Epithelial cell of proximal tubule (primary cell): ENCODE results near the gene RHOXF2B. TPM values are rescaled to one million over a fixed set of nuclear protein-coding genes. Genes with fewer than 3 reads are reported as not detected.

Experiments
- DNase-seq: peaks from one replicate; pipeline ENCODE4 v3.0.0-alpha.2; 2011; ENCODE audit warnings: low read depth
- H3K4me3 ChIP-seq: 2 replicates; pipeline ENCODE4 v1.5.1; 2011; ENCODE audit warnings: low read depth, mild to moderate bottlenecking, low read length
- total RNA-seq: library from RNA; depleted of rRNA; stranded (reverse); fragments of >200 nt; gene quantifications from 2 replicates; pipeline ENCODE4 v1.2.3, GENCODE V29; 2015
- TF ChIP-seq, protein P1 (sequence below): conservative IDR thresholded peaks from 2 replicates; pipeline ENCODE4 v1.5.1; 2012; ENCODE audit warnings: low read depth, mild to moderate bottlenecking, low read length

The RHOXF2B gene
- total RNA-seq, 1 donor from 2014 or later = not detected

DNA sequence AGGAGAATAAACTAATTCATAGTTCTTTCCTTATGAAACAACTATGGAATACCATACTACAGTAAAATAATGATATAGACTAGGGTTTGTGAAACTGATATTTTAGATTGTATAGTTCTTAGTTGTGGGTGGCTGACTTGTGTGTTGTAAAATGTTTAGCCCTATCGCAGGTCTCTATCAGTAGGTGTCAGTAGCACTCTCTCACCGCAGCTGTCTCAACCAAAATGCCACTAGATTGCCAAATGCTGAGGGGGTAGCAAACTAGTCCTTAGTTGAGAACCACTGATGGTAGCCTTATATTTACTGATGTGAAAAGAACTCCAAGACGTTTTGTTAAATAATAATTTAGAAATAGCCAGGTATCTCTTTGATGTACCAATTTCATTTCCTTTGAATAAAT is 48.1 kb downstream of the RHOXF2B start:
- TF ChIP-seq, protein P1, sequence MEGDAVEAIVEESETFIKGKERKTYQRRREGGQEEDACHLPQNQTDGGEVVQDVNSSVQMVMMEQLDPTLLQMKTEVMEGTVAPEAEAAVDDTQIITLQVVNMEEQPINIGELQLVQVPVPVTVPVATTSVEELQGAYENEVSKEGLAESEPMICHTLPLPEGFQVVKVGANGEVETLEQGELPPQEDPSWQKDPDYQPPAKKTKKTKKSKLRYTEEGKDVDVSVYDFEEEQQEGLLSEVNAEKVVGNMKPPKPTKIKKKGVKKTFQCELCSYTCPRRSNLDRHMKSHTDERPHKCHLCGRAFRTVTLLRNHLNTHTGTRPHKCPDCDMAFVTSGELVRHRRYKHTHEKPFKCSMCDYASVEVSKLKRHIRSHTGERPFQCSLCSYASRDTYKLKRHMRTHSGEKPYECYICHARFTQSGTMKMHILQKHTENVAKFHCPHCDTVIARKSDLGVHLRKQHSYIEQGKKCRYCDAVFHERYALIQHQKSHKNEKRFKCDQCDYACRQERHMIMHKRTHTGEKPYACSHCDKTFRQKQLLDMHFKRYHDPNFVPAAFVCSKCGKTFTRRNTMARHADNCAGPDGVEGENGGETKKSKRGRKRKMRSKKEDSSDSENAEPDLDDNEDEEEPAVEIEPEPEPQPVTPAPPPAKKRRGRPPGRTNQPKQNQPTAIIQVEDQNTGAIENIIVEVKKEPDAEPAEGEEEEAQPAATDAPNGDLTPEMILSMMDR = peak; percentile 14
- no peak for DNase-seq
- no peak overlapping the region for H3K4me3 ChIP-seq

DNA sequence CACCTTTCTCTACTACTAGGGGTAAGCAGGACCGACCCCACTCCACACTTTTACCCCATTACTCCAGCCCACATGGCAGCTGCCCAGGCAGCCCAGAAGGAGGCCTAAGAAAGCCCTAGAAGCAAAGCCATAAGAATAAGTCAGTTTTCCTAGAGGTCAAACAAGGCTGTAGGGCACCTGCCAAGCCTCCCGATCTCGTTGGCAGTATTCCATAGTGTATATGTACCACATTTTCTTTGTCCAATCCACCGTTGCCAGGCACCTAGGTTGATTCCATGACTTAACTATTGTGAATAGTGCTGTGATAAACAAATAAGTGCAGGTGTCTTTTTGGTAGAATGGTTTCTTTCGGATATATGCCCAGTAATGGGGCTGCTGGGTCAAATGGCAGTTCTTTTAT is 54.2 kb downstream of the RHOXF2B start:
- H3K4me3 ChIP-seq = no peak overlapping the region
- DNase-seq = no peak
- TF ChIP-seq, protein P1 = no peak

DNA sequence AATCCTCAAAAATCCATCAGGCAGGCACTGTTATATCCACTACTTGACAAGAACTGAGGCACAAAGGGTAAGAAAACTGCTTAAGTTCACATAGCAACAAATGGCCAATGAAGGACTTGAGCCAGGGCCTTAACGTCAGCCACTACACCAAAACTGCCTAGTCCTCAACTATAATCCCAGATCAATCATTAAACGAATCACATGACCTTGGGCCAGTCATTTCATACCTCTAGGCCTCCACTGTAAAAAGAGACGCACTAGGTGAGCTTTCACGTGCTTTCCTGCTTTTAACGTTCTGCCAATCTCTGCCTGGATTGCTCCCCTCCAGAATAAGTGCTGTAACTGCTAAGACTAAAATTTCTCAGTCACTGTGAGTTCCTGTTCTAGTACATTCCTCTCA is 54.7 kb downstream of the RHOXF2B start:
- TF ChIP-seq, protein P1 = no peak
- no peak for DNase-seq
- no peak overlapping the region for H3K4me3 ChIP-seq

Other genes with a start within 250 kb of the RHOXF2B start
- 4.6 and 4.8 TPM in 2 replicates for gene UPF3B, start 224.7 kb downstream of the RHOXF2B start, total RNA-seq
- 7.5 and 15.6 TPM in 2 replicates for gene RNF113A, start 206.0 kb downstream of the RHOXF2B start, total RNA-seq
- 57.0 and 110 TPM in 2 replicates for gene NDUFA1, start 205.9 kb downstream of the RHOXF2B start, total RNA-seq
- gene AKAP14, start 181.8 kb downstream of the RHOXF2B start, total RNA-seq = not detected in 2 replicates
- 3.2 and 5.0 TPM in 2 replicates for gene NKAP, start 133.9 kb downstream of the RHOXF2B start, total RNA-seq
- gene RHOXF1, start 38.2 kb upstream of the RHOXF2B start, total RNA-seq = not detected in 2 replicates
- gene RHOXF2, start 80.9 kb upstream of the RHOXF2B start, total RNA-seq = not detected in 2 replicates
- gene ZBTB33, start 173.1 kb upstream of the RHOXF2B start, total RNA-seq = 9.4 and 12.9 TPM in 2 replicates
- gene TMEM255A, start 233.8 kb upstream of the RHOXF2B start, total RNA-seq = 0.14 and 0.40 TPM in 2 replicates